Stimulated activated CD4-positive, alpha-beta T cell treated with anti-CD3 and anti-CD28 coated beads, TNF-alpha, amount 100 ng/mL, for 48 hours (primary cell): ENCODE results near the gene FAM180A.

ENCODE experiments used
- DNase-seq, 3 donors: peaks; one replicate each; pipeline ENCODE4 v3.0.0-alpha.2; 2020; ENCODE audit warnings: low read depth in 3 of 3

FAM180A gene

DNA sequence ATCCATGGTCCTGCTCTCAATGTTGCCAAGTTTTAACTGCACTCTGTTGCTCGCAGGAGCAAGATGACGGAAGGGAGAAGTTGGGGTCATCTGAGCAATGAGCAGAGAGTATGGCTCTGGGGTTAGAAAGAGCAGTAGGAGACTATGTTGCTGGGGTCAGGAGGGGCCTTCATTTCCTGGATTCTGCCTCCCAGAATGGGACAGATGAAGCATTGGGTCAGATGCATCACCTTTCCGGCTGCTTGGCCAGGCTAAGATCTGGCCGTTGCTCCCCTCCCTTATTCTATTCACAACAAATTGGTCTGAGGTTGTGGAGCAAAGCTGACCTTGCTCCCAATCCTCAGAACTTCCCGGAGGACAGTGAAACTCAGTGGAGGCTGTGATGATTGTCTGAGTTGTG lies 63.9 kb downstream of the FAM180A start:
- DNase-seq = no peak

DNA sequence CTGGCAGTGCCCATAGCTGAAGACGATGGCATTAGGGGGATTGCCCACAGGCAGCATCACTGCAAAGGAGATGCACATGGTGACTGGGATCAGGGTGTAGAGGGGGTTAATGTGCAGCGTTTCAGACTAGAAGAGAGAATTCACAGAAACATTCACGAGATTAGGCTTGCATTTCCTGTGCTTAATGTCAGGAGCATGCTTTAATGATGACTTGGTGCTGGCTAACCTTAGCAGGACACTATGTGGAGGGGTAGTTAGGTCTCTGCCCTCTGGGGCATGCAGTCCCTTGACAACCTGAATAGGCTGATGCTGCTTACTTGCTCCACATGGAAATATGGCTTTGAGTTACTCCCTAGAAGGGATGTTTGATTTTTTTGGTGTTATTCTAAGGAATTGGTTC lies 64.5 kb downstream of the FAM180A start:
- DNase-seq = no peak

DNA sequence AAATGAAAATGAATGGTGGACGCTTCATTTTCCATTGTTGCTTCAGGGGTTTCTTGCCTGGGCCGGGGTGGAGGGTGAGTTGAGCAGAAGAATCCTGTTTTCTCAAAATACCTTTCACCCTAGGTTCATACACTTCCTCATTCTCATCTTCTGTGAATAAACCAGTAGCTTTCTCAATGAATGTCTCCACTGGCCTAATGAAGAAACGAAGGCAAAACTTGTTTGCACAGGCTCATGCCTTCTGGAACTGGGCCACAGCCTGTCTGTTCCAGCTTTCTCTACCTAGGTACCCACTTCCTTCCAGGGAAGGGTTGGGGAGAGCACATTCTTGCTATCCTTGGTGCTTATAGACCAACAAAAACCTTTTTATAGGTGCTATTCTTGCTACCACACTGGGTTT lies 65.0 kb downstream of the FAM180A start:
- no peak for DNase-seq

DNA sequence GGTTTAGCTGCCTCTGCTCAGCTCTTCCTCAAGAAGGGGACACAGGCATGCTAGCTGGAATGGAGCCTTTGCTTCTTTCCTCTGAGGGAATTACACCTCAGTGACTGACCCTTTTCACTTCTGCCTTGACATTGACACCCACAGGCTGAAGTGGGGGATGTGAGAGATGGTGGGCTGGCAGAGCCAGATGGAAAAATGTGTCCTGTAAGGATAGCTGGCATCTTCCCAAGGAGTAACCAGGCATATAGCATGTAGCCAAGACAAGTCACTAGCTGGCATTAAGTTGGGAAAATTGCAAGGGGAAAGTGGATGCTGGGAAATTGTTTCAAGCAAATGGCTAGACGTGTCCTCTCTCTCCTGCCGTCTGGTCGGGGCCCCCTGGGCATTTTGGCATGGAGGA lies 66.4 kb downstream of the FAM180A start:
- no peak for DNase-seq

DNA sequence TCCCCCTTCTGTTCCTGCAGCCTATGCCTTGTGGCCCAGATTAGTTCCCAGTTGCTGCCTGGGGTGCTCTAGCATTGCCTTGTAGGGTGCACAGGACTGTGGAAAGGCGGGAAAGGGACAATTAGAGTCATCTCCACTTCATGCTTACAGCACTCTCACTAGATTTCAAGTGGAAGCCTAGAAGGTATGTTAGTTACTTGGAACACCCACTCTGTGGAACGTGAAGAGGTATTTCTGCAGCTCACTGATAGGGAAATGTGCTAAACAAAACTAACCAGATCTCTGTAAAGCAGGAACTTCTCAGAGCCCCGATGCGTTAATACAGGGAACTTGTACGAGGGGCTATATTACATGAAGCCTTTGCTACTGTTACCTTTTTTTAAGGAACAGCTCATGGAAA lies 66.9 kb downstream of the FAM180A start:
- no peak for DNase-seq
